ENCODE results near the gene TRIM69. TPM values are rescaled to one million over a fixed set of nuclear protein-coding genes. Genes with fewer than 3 reads are reported as not detected.

The TRIM69 gene
- total and polyA plus RNA-seq, 2 of the 8 experiments (the other 6 are each of a cell fraction or from before 2014, with no cell fraction given), result 4.3 to 6.2 TPM

- Histone ChIP-seq H2AK5ac (ENCODE audit: low read depth, low read length) (no peak overlapping the region), H3K14ac (ENCODE audit: insufficient read length) (no peak overlapping the region), H3K36me3 (ENCODE audit: control insufficient read depth in 2 of 4, insufficient read depth in 4 of 4, low read length in 3 of 4) (no peaks in the 10 kb centered on the region), H4K91ac (replicated peaks; ENCODE audit: insufficient read length, low read length) (no peak overlapping the region), H3K27ac (ENCODE audit: low read depth, low read length) (no peak overlapping the region), H3K4me3 (ENCODE audit: extremely low read depth in 1 of 4, insufficient read depth in 2 of 4, low read depth in 3 of 4, low read length in 4 of 4) (no peak overlapping the region), H3K27me3 (replicated peaks in 1 of 4; ENCODE audit: control insufficient read depth in 3 of 4, extremely low read depth in 1 of 4, insufficient read depth in 3 of 4, low read length in 3 of 4) (no peaks in the 10 kb centered on the region), H3K79me2 (ENCODE audit: control insufficient read depth in 1 of 2, insufficient read depth in 2 of 2, low read length in 2 of 2) (no peaks in the 10 kb centered on the region), H3K4me1 (replicated peaks in 1 of 4; ENCODE audit: control insufficient read depth in 3 of 4, insufficient read depth in 4 of 4, low read length in 3 of 4) (no peaks in the 10 kb centered on the region), H3K9me3 (ENCODE audit: insufficient read depth in 2 of 2, low read depth in 1 of 2, low read length in 1 of 2) (no peaks in the 10 kb centered on the region), H2AFZ (ENCODE audit: low read length) (no peak overlapping the region), H4K5ac (ENCODE audit: insufficient read length, low read depth, low read length) (no peak overlapping the region), H2BK12ac (ENCODE audit: low read depth, low read length) (no peak overlapping the region), H3K18ac (ENCODE audit: extremely low read depth, low read length) (no peak overlapping the region), H3K23me2 (ENCODE audit: low read depth, low read length) (no peaks in the 10 kb centered on the region), H2BK5ac (ENCODE audit: low read depth, low read length) (no peak overlapping the region), H3K23ac (ENCODE audit: insufficient read length) (no peak overlapping the region), H4K20me1 (replicated peaks in 1 of 2; ENCODE audit: control insufficient read depth in 1 of 2, insufficient read depth in 2 of 2, low read length in 2 of 2) (no peaks in the 10 kb centered on the region), H2BK120ac (replicated peaks; ENCODE audit: low read depth, low read length) (no peak overlapping the region), H4K8ac (ENCODE audit: extremely low read depth, insufficient read depth, low read length) (no peak overlapping the region), H3K9ac (replicated peaks in 1 of 4; ENCODE audit: extremely low read depth in 1 of 4, low read depth in 3 of 4, low read length in 3 of 4) (no peak overlapping the region), H3K4ac (replicated peaks; ENCODE audit: insufficient read length, low read depth, low read length) (no peak overlapping the region), H2BK20ac (ENCODE audit: low read length) (no peak overlapping the region), H3K4me2 (ENCODE audit: insufficient read depth in 1 of 2, low read depth in 2 of 2, low read length in 2 of 2) (no peak overlapping the region), H3K79me1 (ENCODE audit: low read depth, low read length) (no peaks in the 10 kb centered on the region), H2BK15ac (ENCODE audit: low read length) (no peak overlapping the region), H3K56ac (replicated peaks; ENCODE audit: insufficient read length, low read depth, low read length) (no peak overlapping the region)
- FAIRE-seq (no peak), DNase-seq (ENCODE audit: low read depth in 1 of 2, low spot score in 2 of 2) (no peak)
- 91% methylated on average over 3 of the region's 3 CpGs; no CpG with 5 or more reads in 1 of the 2 experiments for WGBS, 2 experiments (ENCODE audit: extremely low coverage in 1 of 2, insufficient coverage in 1 of 2, insufficient read length in 1 of 2, insufficient replicate concordance in 2 of 2, low coverage in 1 of 2, low lambda C conversion rate in 2 of 2, missing lambda C conversion rate in 1 of 2)
- ChIA-PET CTCF (ENCODE audit: partially characterized antibody) (interaction anchor here (1.0 kb wide), 1 partner anchor 255 kb away, joined by 3 read pairs; no protein-coding TSS in a partner anchor), POLR2A (ENCODE audit: partially characterized antibody) (no interaction called here)
- TF ChIP-seq BRCA1 (IDR thresholded peaks at IDR 0.05; ENCODE audit: low read depth, low read length) (no peak), CEBPB (IDR thresholded peaks at IDR 0.05; ENCODE audit: low read depth, low read length) (no peak), RXRA (IDR thresholded peaks at IDR 0.05; ENCODE audit: insufficient read depth, low read depth, low read length) (no peak)
Observed at GRCh38 chr15:44782516-44782915, 46.2 kb downstream of the TRIM69 start.

All from H1 (cell line).